T-helper 17 cell (primary cell): ENCODE measurements around the gene DELE1. TPM values are rescaled to one million over a fixed set of nuclear protein-coding genes. Genes with fewer than 3 reads are reported as not detected.

Experiments used
- ATAC-seq: fragments of 150-1000 bp; cut with Tn5 transposase; 2 replicates; pipeline ENCODE4 v1.10.0; 2021; ENCODE audit warnings: mild to moderate bottlenecking, moderate library complexity
- DNase-seq, 3 donors: peaks; one replicate each; pipeline versions ENCODE4 v3.0.0 to v3.0.0-alpha.2; 2020 to 2021
- H3K9me3 ChIP-seq: one replicate; pipeline ENCODE4 v1.7.0; 2013; ENCODE audit warnings: low read length, mild to moderate bottlenecking; ENCODE audit not compliant: control insufficient read depth, poor library complexity, severe bottlenecking
- H3K27ac Mint-ChIP-seq: one replicate; pipeline ENCODE4 v1.8.0; 2022; ENCODE audit warnings: mild to moderate bottlenecking, moderate library complexity, mixed read lengths
- H3K27me3 Mint-ChIP-seq: one replicate; pipeline ENCODE4 v1.8.0; 2022; ENCODE audit warnings: mixed read lengths
- H3K36me3 Mint-ChIP-seq: one replicate; pipeline ENCODE4 v1.8.0; 2022; ENCODE audit warnings: low read depth, mixed read lengths
- H3K4me1 Mint-ChIP-seq: one replicate; pipeline ENCODE4 v1.8.0; 2022; ENCODE audit warnings: mild to moderate bottlenecking, mixed read lengths
- H3K4me3 Mint-ChIP-seq: one replicate; pipeline ENCODE4 v1.8.0; 2022; ENCODE audit warnings: mild to moderate bottlenecking, moderate library complexity, mixed read lengths
- total RNA-seq, 4 donors: library from RNA in 2 of 4; stranded (reverse) in 2 of 4; gene quantifications; one replicate each; pipeline ENCODE4 v1.2.3 and lab custom pipeline; 2022 to 2026

DELE1 gene
- total RNA-seq, 2 donors from 2014 or later = 76.6 to 86.7 TPM

GRCh38 chr5:141986072-141986471 is 62.4 kb downstream of the DELE1 start:
- no peaks in the 10 kb centered on the region for H3K9me3 ChIP-seq
- H3K27me3 Mint-ChIP-seq = no peaks in the 10 kb centered on the region
- peaks cover 19% of the 10 kb centered on the region for H3K4me1 Mint-ChIP-seq
- peaks cover 14% of the 10 kb centered on the region for H3K36me3 Mint-ChIP-seq
- no peak overlapping the region for H3K4me3 Mint-ChIP-seq
- no peak for ATAC-seq
- no peak for DNase-seq
- no peak overlapping the region for H3K27ac Mint-ChIP-seq

- H3K27me3 Mint-ChIP-seq = no peaks in the 10 kb centered on the region
- no peak overlapping the region for H3K4me3 Mint-ChIP-seq
- peaks cover 22% of the 10 kb centered on the region for H3K36me3 Mint-ChIP-seq
- no peak for ATAC-seq
- H3K27ac Mint-ChIP-seq = no peak overlapping the region
- DNase-seq = no peak
- H3K4me1 Mint-ChIP-seq = peaks cover 24% of the 10 kb centered on the region
- no peaks in the 10 kb centered on the region for H3K9me3 ChIP-seq
Observed at GRCh38 chr5:141989720-141990119, 66.0 kb downstream of the DELE1 start.

Other genes starting within 250 kb of the DELE1 start
- 1 to 10 TPM; 1.3 to 3.2 TPM for gene ARAP3, start 241.6 kb upstream of the DELE1 start, total RNA-seq
- under 1 TPM; 0.57 to 0.87 TPM for gene PCDH1, start 45.5 kb upstream of the DELE1 start, total RNA-seq
- gene PCDH12, start 34.3 kb downstream of the DELE1 start, total RNA-seq = under 1 TPM; 0.05 to 0.15 TPM
- gene RNF14, start 45.2 kb downstream of the DELE1 start, total RNA-seq = 10 to 100 TPM; 16.5 to 18.7 TPM
- gene GNPDA1, start 89.2 kb downstream of the DELE1 start, total RNA-seq = 10 to 100 TPM in 1 of 2 donors, 1 to 10 TPM in 1; 9.5 to 13.2 TPM
- 10 to 100 TPM; 89.6 to 92.9 TPM for gene NDFIP1, start 184.9 kb downstream of the DELE1 start, total RNA-seq